Common myeloid progenitor, CD34-positive (primary cell): ENCODE results near the gene GTF3C1. TPM values are rescaled to one million over a fixed set of nuclear protein-coding genes. Genes with fewer than 3 reads are reported as not detected.
A peak's percentile ranks its signal among the peaks of the same experiment; 100 is the strongest.

Experiments used
- CTCF ChIA-PET: fragments of 350-600 bp; sonication (Branson Sonifier 250); formaldehyde crosslinking; loops from one replicate; lab custom pipeline; 2021; ENCODE audit warnings: antibody characterized with exemption; lab: Charles Lee
- POLR2A ChIA-PET: fragments of 350-600 bp; sonication (Branson Sonifier 250); formaldehyde crosslinking; loops from one replicate; lab custom pipeline; 2021; ENCODE audit warnings: antibody characterized with exemption; lab: Charles Lee
- DNase-seq, 3 donors: peaks; one replicate each; pipeline versions ENCODE4 v3.0.0 to v3.0.0-alpha.2; 2013
- H3K27ac ChIP-seq, 2 experiments: 1 replicate in 1 of 2; 2 replicates in 1 of 2; pipeline ENCODE4 v1.7.0; 2013; ENCODE audit warnings: inconsistent platforms in 2 of 2, low read length in 2 of 2, mild to moderate bottlenecking in 2 of 2, low read depth in 1 of 2, moderate library complexity in 1 of 2; ENCODE audit not compliant: severe bottlenecking in 2 of 2, insufficient read depth in 1 of 2, poor library complexity in 1 of 2
- H3K27me3 ChIP-seq, 5 experiments: replicated peaks in 2 of 5; 1 replicate in 3 of 5; 2 replicates in 2 of 5; pipeline versions ENCODE4 v1.6.1 to v1.7.0; 2013; ENCODE audit warnings: low read length in 4 of 5, mild to moderate bottlenecking in 2 of 5, moderate library complexity in 2 of 5, inconsistent platforms in 1 of 5; ENCODE audit not compliant: insufficient read depth in 5 of 5, control insufficient read depth in 4 of 5
- H3K36me3 ChIP-seq, 4 experiments: 1 replicate in 2 of 4; 2 replicates in 2 of 4; pipeline versions ENCODE4 v1.6.1 to v1.7.0; 2013; ENCODE audit warnings: low read length in 3 of 4, control low read depth in 1 of 4, mild to moderate bottlenecking in 1 of 4; ENCODE audit not compliant: control insufficient read depth in 4 of 4, insufficient read depth in 4 of 4
- H3K4me1 ChIP-seq, 4 experiments: 1 replicate in 3 of 4; 2 replicates in 1 of 4; pipeline versions ENCODE4 v1.6.1 to v1.7.1; 2013; ENCODE audit warnings: low read length in 3 of 4, mild to moderate bottlenecking in 3 of 4, control low read depth in 1 of 4, inconsistent platforms in 1 of 4, moderate library complexity in 1 of 4; ENCODE audit not compliant: control insufficient read depth in 4 of 4, insufficient read depth in 4 of 4; ENCODE audit errors: control extremely low read depth in 1 of 4
- H3K4me3 ChIP-seq, 7 experiments: 1 replicate in 4 of 7; 2 replicates in 3 of 7; pipeline versions ENCODE4 v1.5.1 to v1.7.0; 2013; ENCODE audit warnings: mild to moderate bottlenecking in 7 of 7, low read length in 6 of 7, moderate library complexity in 6 of 7, inconsistent platforms in 2 of 7, low read depth in 2 of 7, control low read depth in 1 of 7; ENCODE audit not compliant: insufficient read depth in 4 of 7, control insufficient read depth in 1 of 7; ENCODE audit errors: extremely low read depth in 1 of 7
- H3K9me3 ChIP-seq, 5 experiments: 1 replicate in 4 of 5; 2 replicates in 1 of 5; pipeline versions ENCODE4 v1.6.1 to v1.7.1; 2013; ENCODE audit warnings: low read length in 4 of 5, mild to moderate bottlenecking in 2 of 5, inconsistent platforms in 1 of 5, low read depth in 1 of 5, moderate library complexity in 1 of 5; ENCODE audit not compliant: control insufficient read depth in 4 of 5, insufficient read depth in 2 of 5; ENCODE audit errors: control extremely low read depth in 1 of 5
- WGBS: methylation state at CpG from one replicate; pipeline ENCODE4 v1.1.5; 2013; ENCODE audit not compliant: insufficient coverage; 5-methylcytosine and 5-hydroxymethylcytosine counted together
- polyA plus RNA-seq: library from polyadenylated mRNA; unstranded; fragments of 120-200 nt; gene quantifications from one replicate; pipeline ENCODE4 v1.2.1, GENCODE V29; 2013

GTF3C1 gene
- 35.4 TPM for polyA plus RNA-seq

- Histone ChIP-seq H3K27me3 (no peaks in the 10 kb centered on the region), H3K9me3 (no peaks in the 10 kb centered on the region), H3K4me1 (peaks cover 9 to 23% (median 18%) of the 10 kb centered on the region in 4 experiments), H3K36me3 (peaks cover 0 to 10% (median 4%) of the 10 kb centered on the region in 4 experiments), H3K4me3 (peak within 1 kb of the TSS; percentile 89 to 100 (median 96)), H3K27ac (peak within 1 kb of the TSS; percentile 94 to 97)
- WGBS = under 1% methylated on average over 55 of the region's 59 CpGs
- ChIA-PET POLR2A (interaction anchor here (0.9 kb wide), 1 partner anchor 19 kb away, joined by 3 read pairs; no protein-coding TSS in a partner anchor), CTCF (interaction anchor here (0.9 to 1.4 kb wide), 5 partner anchors 9 to 395 kb away, joined by 3 to 4 read pairs (median 3); no protein-coding TSS in a partner anchor)
- peak; percentile 99 for DNase-seq
Measured at GRCh38 chr16:27549746-27550581, at the start of gene GTF3C1, which contains the start of gene KATNIP. Gene GTF3C1 (minus strand): TSS chr16:27549913. CDS start chr16:27549890, 23 bp downstream. Gene KATNIP (plus strand): TSS chr16:27550144. CDS start chr16:27550171, 27 bp downstream.

- Histone ChIP-seq H3K27me3 (no peaks in the 10 kb centered on the region), H3K9me3 (no peaks in the 10 kb centered on the region), H3K27ac (no peak overlapping the region), H3K4me1 (no peaks in the 10 kb centered on the region), H3K4me3 (no peak overlapping the region), H3K36me3 (no peaks in the 10 kb centered on the region)
- DNase-seq = no peak
- POLR2A ChIA-PET = no interaction called here
- 96% methylated on average over 8 of the region's 10 CpGs for WGBS
- CTCF ChIA-PET = no interaction called here
Measured at GRCh38 chr16:27598931-27599565, 49.3 kb upstream of the GTF3C1 start.

- Histone ChIP-seq H3K4me1 (no peaks in the 10 kb centered on the region), H3K27ac (no peak overlapping the region), H3K27me3 (no peaks in the 10 kb centered on the region), H3K4me3 (no peak overlapping the region), H3K36me3 (peaks cover 0 to 3% (median 0%) of the 10 kb centered on the region in 4 experiments), H3K9me3 (no peaks in the 10 kb centered on the region)
- CTCF ChIA-PET = no interaction called here
- 97% methylated on average over 6 of the region's 6 CpGs for WGBS
- DNase-seq = no peak
- POLR2A ChIA-PET = no interaction called here
Measured at GRCh38 chr16:27598220-27598619, 48.5 kb upstream of the GTF3C1 start.

- POLR2A ChIA-PET = no interaction called here
- WGBS = no CpG with 5 or more reads among the region's 3 CpGs
- CTCF ChIA-PET = no interaction called here
- Histone ChIP-seq H3K27me3 (no peaks in the 10 kb centered on the region), H3K36me3 (peaks cover 0 to 3% (median 0%) of the 10 kb centered on the region in 4 experiments), H3K4me1 (no peaks in the 10 kb centered on the region), H3K9me3 (no peaks in the 10 kb centered on the region), H3K4me3 (no peak overlapping the region), H3K27ac (no peak overlapping the region)
- no peak for DNase-seq
Measured at GRCh38 chr16:27597361-27597760, 47.6 kb upstream of the GTF3C1 start.

- 100% methylated on average over 3 of the region's 4 CpGs for WGBS
- DNase-seq = no peak
- Histone ChIP-seq H3K9me3 (no peaks in the 10 kb centered on the region), H3K4me3 (no peak overlapping the region), H3K27me3 (no peaks in the 10 kb centered on the region), H3K27ac (no peak overlapping the region), H3K36me3 (peaks cover 0 to 3% (median 0%) of the 10 kb centered on the region in 4 experiments), H3K4me1 (no peaks in the 10 kb centered on the region)
- ChIA-PET CTCF (no interaction called here), POLR2A (no interaction called here)
Measured at GRCh38 chr16:27596411-27596810, 46.7 kb upstream of the GTF3C1 start.

- Histone ChIP-seq H3K4me3 (no peak overlapping the region), H3K27me3 (no peaks in the 10 kb centered on the region), H3K4me1 (no peaks in the 10 kb centered on the region), H3K9me3 (no peaks in the 10 kb centered on the region), H3K27ac (no peak overlapping the region), H3K36me3 (peaks cover 0 to 3% (median 0%) of the 10 kb centered on the region in 4 experiments)
- CTCF ChIA-PET = no interaction called here
- 99% methylated on average over 6 of the region's 6 CpGs for WGBS
- no peak for DNase-seq
- POLR2A ChIA-PET = no interaction called here
Measured at GRCh38 chr16:27595993-27596392, 46.3 kb upstream of the GTF3C1 start.

GRCh38 chr16:27595475-27595874, 45.8 kb upstream of the GTF3C1 start:
- 100% methylated on average over 2 of the region's 4 CpGs for WGBS
- Histone ChIP-seq H3K27ac (no peak overlapping the region), H3K9me3 (no peaks in the 10 kb centered on the region), H3K4me1 (no peaks in the 10 kb centered on the region), H3K36me3 (peaks cover 0 to 3% (median 0%) of the 10 kb centered on the region in 4 experiments), H3K4me3 (no peak overlapping the region), H3K27me3 (no peaks in the 10 kb centered on the region)
- ChIA-PET POLR2A (no interaction called here), CTCF (no interaction called here)
- DNase-seq = no peak
